GM13977 (cell line): ENCODE data around the gene GPBAR1.

Experiments used
- DNase-seq: peaks from one replicate; pipeline ENCODE4 v3.0.0; 2012; ENCODE audit warnings: low spot score
- in situ Hi-C: fragments of 300-500 bp; cut with MboI; formaldehyde crosslinking; loops from one replicate; pipeline ENCODE4 v1.12.0; 2022; ENCODE audit warnings: low sequenced_read_pairs, low pct_unique_long_range_greater_than_20kb, mixed read lengths, inconsistent platforms; ENCODE audit not compliant: unreplicated experiment
- TF ChIP-seq, protein P1 (sequence below): IDR thresholded peaks from 2 replicates; pipeline ENCODE4 v1.5.1; 2012; ENCODE audit warnings: mild to moderate bottlenecking, control low read depth; ENCODE audit not compliant: insufficient read depth; ENCODE audit errors: extremely low read depth, missing control alignments

The GPBAR1 gene

DNA sequence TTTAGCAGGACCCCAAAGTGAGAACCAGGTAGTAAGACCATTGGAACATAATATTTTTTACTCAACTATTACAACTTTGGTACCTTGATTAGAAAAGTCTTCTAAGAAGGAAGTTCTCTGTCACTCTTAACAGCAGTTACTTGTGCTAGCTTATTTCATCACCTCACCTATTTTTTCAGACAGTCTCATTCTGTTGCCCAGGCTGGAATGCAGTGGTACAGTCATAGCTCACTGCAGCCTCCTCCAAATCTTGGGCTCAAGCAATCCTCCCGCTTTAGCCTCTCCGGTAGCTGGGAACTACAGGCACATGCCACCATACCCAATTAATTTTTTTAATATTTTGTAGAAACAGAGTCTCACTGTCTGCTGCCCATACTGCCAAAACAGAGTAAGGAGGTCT is 25.8 kb upstream of the GPBAR1 start:
- in situ Hi-C loops = no loop called here
- no peak for DNase-seq
- TF ChIP-seq, protein P1, sequence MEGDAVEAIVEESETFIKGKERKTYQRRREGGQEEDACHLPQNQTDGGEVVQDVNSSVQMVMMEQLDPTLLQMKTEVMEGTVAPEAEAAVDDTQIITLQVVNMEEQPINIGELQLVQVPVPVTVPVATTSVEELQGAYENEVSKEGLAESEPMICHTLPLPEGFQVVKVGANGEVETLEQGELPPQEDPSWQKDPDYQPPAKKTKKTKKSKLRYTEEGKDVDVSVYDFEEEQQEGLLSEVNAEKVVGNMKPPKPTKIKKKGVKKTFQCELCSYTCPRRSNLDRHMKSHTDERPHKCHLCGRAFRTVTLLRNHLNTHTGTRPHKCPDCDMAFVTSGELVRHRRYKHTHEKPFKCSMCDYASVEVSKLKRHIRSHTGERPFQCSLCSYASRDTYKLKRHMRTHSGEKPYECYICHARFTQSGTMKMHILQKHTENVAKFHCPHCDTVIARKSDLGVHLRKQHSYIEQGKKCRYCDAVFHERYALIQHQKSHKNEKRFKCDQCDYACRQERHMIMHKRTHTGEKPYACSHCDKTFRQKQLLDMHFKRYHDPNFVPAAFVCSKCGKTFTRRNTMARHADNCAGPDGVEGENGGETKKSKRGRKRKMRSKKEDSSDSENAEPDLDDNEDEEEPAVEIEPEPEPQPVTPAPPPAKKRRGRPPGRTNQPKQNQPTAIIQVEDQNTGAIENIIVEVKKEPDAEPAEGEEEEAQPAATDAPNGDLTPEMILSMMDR = no peak

DNA sequence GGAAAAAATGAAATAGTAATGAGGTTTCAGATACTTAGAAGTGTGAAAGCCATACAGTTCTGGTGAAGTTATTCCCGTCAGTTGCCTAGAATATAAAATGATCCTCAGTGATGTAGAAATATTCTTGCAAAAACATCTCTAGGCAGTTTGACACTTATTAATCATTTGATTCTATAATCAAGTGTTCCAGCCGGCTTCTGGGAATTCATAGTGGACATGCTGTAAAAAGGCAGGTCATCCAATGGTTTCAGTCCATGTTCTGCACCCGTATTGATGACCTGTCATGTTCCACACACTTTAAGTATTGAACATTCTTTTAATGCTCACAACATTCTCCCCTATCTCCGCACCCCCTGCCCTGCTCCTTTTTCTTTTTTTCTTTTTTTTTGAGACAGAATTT is 24.0 kb upstream of the GPBAR1 start:
- TF ChIP-seq, protein P1 = no peak
- in situ Hi-C loops = no loop called here
- no peak for DNase-seq

DNA sequence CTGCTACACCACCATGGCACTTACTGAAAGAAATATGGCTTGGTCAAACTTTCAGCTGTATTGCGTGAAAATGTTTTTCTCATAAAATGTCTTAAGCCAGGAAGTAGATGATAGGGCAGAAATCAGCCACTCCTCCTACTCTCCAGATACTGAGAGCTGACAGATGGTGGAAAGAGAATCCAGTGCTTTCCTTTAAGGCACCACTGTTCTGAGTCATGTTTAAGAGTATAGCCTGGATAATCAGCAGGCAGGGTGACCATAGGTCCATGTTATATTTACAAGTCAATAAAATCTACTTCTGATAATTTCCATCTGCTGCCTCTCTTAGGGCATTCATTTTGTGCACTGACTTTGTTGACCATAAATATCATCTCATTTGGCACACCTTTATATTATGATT is 21.9 kb upstream of the GPBAR1 start:
- TF ChIP-seq, protein P1 = no peak
- in situ Hi-C loops = no loop called here
- DNase-seq = no peak

DNA sequence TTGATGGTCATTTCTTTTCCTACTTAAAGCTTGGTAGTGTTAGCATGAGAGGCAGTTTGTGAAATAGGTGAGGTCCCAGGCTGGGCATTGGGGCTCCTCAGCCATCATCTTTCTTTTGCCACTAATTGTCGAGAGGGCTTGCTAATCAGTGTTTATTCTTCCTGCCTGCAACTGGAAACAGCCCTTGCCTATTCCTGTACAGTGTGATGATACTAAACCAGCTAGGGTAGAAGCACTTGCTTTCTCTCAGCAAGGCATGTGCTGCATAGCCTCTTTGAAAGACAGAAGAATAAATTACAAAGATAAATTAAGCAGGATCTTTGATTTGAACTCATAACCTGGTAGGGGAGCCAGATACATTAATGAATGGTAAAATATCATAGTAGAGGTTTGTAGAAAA is 16.6 kb upstream of the GPBAR1 start:
- no peak for DNase-seq
- in situ Hi-C loops = no loop called here
- TF ChIP-seq, protein P1 = no peak

DNA sequence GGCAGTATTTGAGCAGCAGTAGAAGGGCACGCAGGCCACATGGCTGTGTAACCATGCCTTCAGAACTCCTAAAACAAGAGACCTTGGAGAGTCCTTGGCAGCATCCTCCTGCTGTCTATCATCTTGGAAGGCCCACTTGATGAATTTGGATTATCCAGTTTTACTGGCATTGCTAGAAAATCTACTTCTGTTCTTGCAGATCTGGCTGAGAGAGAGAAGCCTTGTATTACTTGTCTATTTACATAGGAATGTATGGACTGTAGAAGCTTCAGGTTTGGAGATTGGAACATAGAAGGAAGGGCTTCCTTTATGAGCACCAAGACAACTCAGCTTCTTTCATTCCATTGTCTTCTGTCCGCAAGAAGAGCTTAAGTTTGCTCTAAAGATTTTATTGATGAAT is 16.1 kb upstream of the GPBAR1 start:
- in situ Hi-C loops = no loop called here
- TF ChIP-seq, protein P1 = no peak
- DNase-seq = no peak

DNA sequence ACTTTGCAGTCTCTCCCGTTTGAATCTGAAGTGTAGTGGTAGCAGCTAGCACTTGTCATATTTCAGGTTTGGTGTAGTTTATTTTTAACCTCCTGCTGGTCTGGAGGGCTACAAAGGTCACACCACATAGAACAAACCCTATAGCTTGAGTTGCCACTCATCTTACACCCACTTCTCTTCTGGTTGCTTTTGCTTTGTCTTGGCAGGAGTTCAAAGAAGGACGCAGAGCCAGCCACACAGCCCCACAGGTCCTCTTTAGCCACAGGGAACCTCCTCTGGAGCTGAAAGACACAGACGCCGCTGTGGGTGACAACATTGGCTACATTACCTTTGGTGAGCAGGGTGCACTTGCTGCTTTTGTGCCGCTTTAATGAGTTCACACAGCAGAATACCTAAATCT is 15.6 kb upstream of the GPBAR1 start:
- in situ Hi-C loops = no loop called here
- TF ChIP-seq, protein P1 = no peak
- DNase-seq = no peak

DNA sequence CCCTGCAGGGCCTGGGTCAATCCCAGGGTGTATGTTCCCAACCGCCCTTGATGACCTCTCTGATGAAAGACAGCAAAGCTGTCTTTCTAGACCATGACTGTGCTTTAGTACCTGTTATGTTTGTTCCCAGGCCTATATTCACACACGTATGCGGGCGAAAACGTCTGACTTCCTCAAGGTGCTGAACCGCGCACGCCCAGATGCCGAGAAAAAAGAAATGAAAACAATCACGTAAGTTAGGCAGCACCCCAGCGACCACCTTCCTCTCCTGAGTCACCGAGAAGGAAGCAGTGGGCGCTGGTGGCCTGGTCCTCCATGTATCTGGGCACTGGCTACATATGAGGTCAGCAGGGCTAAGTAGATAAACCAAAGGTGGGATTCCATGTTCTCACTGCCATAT is 11.1 kb upstream of the GPBAR1 start:
- DNase-seq = no peak
- in situ Hi-C loops = no loop called here
- TF ChIP-seq, protein P1 = no peak
